ENCODE results near the gene ADARB1.
A peak's percentile ranks its signal among the peaks of the same experiment; 100 is the strongest.

ADARB1 gene

DNA sequence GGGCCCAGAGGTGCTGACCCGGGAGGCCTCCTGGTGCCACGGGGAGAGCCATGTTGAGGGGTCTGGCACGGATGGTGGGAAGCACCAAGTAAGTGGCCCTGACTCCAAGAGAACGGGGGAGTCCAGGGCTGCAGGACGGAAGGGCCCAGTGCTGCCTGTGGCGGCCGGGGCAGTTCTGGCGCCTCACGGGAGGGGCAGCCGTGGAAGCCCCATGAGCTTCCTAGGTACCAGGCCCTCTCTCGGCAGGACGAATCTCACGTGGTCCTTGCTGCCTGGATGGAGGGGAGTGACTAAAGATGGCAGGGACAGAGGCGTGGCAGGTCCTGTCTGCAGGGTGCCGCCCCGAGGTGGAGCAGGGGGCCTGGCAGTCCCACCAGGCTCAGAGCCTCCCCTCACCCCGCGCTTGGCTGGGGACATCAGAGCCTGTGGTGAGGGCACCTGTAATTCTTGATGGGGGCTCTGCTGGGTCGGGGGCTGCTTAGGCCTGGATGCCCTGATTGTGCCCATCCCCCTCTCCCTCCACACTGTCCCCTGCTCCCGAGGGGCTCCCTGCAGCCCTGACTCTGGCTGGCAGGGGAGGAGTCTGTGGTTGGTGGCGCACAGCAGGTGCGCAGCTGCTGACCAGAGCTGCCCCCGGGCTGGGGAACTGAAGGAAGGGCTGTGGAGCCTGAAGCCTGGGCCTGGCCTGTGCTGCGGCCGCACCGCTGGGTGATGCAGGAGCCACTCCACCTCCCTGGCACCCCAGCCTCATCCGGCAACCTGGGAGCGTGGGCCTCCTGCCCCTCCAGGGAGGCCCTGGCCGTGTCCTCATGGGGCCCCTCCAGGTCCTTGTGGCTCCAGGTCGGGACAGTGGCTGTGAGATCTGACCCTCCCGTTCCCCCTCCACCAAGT lies 181.9 kb downstream of the ADARB1 start:
- DNase-seq: no peak

GRCh38 chr21:45256912-45257672 lies 182.7 kb downstream of the ADARB1 start:
- no peak for DNase-seq

- no peak for DNase-seq
Observed at GRCh38 chr21:45257673-45258341, 183.4 kb downstream of the ADARB1 start.

GRCh38 chr21:45258466-45258865 lies 184.1 kb downstream of the ADARB1 start:
- no peak for DNase-seq

DNA sequence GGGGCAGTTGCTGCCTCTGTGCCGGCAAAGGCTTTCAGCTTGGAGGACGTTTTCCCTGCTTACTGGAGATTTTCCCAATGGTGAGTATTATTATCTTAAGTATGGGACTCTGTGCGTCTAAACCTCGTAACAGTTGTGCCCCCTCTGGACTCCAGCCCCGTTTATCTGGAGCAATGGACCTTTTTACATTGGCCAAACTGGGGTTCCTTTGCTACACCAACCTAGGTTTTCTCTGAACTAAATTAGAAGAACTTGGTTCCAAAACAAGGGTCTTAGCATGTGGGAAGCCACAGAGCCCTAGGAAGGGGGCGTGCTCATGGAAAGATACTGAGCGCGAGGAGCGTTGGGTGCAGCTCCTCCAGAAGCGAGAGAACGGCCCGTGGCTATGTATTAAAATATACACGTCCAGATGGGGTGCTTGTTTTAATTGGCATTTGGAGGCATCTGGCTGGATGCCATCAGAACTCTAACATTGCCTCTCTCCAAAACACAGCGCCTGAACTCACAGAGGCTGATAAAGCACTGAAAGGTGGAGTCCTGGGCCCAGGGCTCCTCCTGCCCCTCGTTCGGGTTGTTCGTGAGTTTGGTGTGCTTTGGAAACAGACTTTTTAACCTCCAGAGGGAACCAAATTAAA lies 184.9 kb downstream of the ADARB1 start:
- no peak for DNase-seq

DNA sequence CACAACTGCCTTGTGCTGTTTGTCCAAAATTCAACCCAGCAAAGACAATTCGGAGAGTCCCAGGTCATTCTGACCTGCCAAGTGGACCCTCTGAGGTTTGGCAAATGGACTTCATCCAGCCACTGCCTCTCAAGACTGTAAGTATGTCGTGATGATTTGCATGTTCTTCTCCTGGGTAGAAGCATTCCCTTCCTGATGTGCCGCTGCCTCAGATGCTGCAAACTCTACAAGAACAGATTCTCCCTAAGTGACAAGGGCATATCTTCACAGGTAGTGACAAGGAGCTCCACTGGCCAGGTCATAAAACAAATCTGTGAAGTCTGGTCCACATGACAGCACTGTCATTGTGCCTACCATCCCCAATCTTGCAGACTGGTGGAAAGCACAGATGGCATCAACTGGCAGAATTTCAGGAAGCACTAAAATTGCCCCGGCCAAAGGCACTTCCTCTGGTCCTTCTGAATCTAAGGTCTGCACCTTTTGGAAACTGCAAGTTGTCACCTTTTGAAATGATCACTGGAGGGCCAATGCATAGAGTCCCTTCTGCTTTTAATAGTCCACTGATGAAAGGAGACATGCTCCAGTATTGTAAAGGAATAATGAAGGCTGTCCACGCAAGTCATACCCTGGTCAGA lies 185.9 kb downstream of the ADARB1 start:
- no peak for DNase-seq

DNA sequence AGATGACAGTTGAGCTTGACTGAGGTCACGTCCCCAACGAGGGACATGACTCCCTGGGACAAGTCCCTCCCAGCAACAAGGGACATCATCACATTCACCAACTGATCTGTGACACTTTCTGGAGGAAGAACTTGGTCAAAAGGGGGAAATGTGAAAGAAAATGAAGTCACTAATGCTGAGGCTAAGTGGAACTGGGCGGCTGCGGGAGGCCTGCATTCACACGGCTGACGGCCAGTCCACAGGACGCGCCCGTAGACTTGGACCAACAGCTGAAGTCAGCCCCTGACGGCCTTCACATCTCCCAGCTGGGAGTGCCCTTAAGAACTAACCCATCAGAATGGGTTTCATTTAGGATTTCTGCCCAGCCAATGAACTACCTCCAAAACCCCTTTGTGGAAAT lies 186.7 kb downstream of the ADARB1 start:
- DNase-seq: no peak

GRCh38 chr21:45262041-45262581 lies 187.7 kb downstream of the ADARB1 start:
- DNase-seq: no peak

DNA sequence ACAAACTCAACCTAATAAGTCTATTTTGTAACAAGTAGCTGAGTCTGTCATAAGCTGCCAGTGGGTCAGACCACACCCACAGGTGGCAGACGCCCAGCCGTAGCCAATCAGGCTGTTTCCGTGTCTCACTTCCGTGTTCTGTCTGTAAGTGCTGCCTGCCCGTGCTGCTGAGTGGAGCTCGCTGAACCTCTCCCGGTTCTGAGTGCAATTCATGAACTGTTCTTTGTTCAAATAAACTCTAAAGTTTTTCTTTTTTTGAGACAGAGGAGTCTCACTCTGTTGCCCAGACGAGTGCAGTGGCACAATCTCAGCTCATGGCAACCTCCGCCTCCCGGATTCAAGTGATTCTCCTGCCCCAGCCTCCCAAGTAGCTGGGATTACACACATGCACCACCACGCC lies 188.2 kb downstream of the ADARB1 start:
- DNase-seq: no peak

DNA sequence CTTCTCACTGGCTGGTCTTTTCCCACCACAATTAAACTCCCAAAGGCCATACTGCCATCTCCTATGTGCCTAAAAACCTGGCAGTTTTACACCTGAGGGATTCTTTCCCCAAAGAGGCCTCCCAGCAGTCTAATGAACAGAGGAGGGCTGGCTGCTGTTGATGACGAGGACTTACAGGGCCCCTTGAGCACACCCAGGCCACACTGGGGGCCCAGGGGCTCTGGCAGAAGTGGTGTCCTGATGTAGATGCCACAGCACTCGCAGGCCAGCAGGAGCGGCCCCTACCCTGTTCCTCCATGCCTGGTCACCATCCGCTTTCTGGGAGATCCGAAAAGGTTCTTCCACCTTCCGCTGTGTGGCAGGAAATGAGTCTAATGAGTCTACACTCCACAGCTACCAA lies 189.2 kb downstream of the ADARB1 start:
- no peak for DNase-seq

GRCh38 chr21:45264146-45264911 lies 189.9 kb downstream of the ADARB1 start:
- no peak for DNase-seq

DNA sequence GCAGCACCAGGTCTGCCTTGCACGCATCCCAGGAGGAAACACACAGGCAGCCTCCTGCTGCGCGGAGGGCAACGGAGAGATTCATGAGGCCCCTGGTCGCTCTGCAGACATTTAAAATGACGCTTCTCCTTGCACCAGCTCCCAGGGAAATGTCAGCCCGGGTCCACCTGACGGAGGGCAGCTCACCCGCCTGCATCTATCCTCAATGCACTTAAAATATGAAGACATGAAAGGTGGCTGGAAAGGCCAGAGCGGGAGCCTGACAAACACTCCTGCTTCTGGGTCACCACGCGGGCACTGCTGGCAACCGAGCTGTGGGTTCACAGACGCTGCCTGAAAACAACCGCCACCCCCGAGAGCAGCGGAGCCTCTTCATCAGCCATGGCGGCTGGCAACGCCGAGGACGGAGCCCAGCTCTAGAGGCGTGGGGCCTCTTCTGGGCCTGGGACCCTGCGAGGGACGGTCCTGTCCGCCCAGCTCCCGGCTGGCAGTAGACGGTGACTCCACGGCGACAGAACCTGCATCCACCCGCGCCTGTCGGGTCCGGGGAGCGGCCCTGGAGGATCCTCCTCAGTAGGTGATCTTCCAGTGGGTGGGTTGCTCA lies 190.6 kb downstream of the ADARB1 start:
- no peak for DNase-seq

GRCh38 chr21:45265721-45266517 lies 191.5 kb downstream of the ADARB1 start:
- no peak for DNase-seq

DNA sequence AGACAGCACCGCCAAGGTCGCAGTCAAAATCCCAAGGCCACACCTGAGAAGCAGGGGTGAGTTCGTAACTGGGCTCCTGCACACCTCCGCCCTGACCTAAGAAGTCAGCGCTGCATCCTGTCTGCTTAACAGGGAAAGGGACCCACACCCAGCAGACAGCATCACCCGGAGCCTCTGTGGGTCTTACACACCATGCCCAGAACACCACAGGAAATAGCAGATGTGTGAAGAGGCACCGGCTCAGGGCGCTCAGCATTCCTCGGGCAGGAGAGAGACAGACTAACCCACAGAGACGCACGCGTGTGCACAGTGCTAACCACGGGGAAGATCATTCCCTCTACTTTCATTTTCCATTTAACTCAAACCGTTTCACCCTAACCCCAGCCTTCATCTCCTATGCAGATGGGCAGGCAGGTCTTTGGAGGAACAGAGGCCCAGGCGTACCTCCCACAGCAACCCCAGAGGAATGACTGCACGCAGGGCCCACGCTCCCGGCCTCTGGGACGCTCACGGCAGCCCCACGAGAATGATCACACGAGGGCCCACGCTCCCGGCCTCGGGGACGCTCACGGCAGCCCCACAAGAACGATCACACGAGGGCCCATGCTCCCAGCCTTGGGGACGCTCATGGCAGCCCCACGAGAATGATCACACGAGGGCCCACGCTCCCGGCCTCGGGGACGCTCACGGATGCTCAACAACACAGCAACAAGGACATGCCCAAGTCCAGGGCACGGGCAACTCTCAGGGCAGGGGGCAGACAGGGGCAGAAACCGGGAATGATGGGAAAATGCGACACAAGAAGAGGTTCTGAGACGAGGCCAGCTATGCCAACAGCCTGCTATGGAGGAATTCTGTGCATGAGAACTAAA lies 192.4 kb downstream of the ADARB1 start:
- DNase-seq: peak; percentile 59

- no peak for DNase-seq
Observed at GRCh38 chr21:45267390-45267760, 193.0 kb downstream of the ADARB1 start.

GRCh38 chr21:45269861-45270260 lies 195.5 kb downstream of the ADARB1 start:
- DNase-seq: no peak

- no peak for DNase-seq
Observed at GRCh38 chr21:45270306-45270821, 196.0 kb downstream of the ADARB1 start.
